Loucy (cell line): ENCODE results near the gene UBE2D1.

Experiments
- H2AFZ ChIP-seq: fragments of 200-600 bp; sonication (generic); 2 replicates; pipeline ENCODE4 v1.6.0; 2016; ENCODE audit warnings: antibody characterized with exemption, mild to moderate bottlenecking, low read length, moderate library complexity
- H3F3A ChIP-seq: fragments of 200-600 bp; 2 replicates; pipeline ENCODE4 v1.6.0; 2016; ENCODE audit warnings: antibody characterized with exemption, low read depth, mild to moderate bottlenecking
- H3K27me3 ChIP-seq: fragments of 200-600 bp; sonication (generic); 2 replicates; pipeline ENCODE4 v1.6.1; 2014; ENCODE audit warnings: low read length, mild to moderate bottlenecking; ENCODE audit not compliant: insufficient read depth, poor library complexity, severe bottlenecking
- H3K36me3 ChIP-seq: fragments of 200-600 bp; sonication (generic); 2 replicates; pipeline ENCODE4 v1.6.1; 2016; ENCODE audit warnings: low read length; ENCODE audit not compliant: insufficient read depth
- H3K4me1 ChIP-seq: fragments of 200-600 bp; sonication (generic); 2 replicates; pipeline ENCODE4 v1.5.1; 2014; ENCODE audit warnings: low read length, mild to moderate bottlenecking; ENCODE audit not compliant: insufficient read depth, poor library complexity, severe bottlenecking
- H3K4me2 ChIP-seq: fragments of 200-600 bp; sonication (generic); 2 replicates; pipeline ENCODE4 v1.6.0; 2014; ENCODE audit warnings: antibody characterized with exemption, low read length, low read depth, mild to moderate bottlenecking; ENCODE audit not compliant: poor library complexity, severe bottlenecking
- H3K4me3 ChIP-seq: fragments of 200-600 bp; sonication (generic); 2 replicates; pipeline ENCODE4 v1.5.1; 2014; ENCODE audit warnings: low read length, mild to moderate bottlenecking, mixed read lengths; ENCODE audit not compliant: poor library complexity, severe bottlenecking
- H3K79me2 ChIP-seq: fragments of 200-600 bp; sonication (generic); 2 replicates; pipeline ENCODE4 v1.6.1; 2014; ENCODE audit warnings: low read length; ENCODE audit not compliant: insufficient read depth
- H3K9ac ChIP-seq: fragments of 200-600 bp; sonication (generic); 2 replicates; pipeline ENCODE4 v1.6.0; 2014; ENCODE audit warnings: mild to moderate bottlenecking, low read depth, low read length, moderate library complexity; ENCODE audit not compliant: poor library complexity, severe bottlenecking
- H3K9me2 ChIP-seq: fragments of 200-600 bp; sonication (generic); replicated peaks from 2 replicates; pipeline ENCODE4 v1.6.1; 2016; ENCODE audit warnings: low read depth, low read length, mixed read lengths
- H3K9me3 ChIP-seq: fragments of 200-600 bp; sonication (generic); 2 replicates; pipeline ENCODE4 v1.6.1; 2014; ENCODE audit warnings: mild to moderate bottlenecking, antibody characterized with exemption, low read length, low read depth; ENCODE audit not compliant: insufficient read depth
- H4K20me1 ChIP-seq: fragments of 200-600 bp; sonication (generic); 2 replicates; pipeline ENCODE4 v1.6.0; 2014; ENCODE audit warnings: antibody characterized with exemption, low read length, mild to moderate bottlenecking; ENCODE audit not compliant: insufficient read depth, poor library complexity, severe bottlenecking
- CTCF ChIP-seq: fragments of 200-600 bp; sonication (generic); conservative IDR thresholded peaks from 2 replicates; pipeline ENCODE4 v1.5.1; 2014; ENCODE audit warnings: mild to moderate bottlenecking, antibody characterized with exemption, low read length
- EZH2phosphoT487 ChIP-seq: fragments of 200-600 bp; IDR thresholded peaks from 2 replicates; pipeline ENCODE4 v1.6.1; 2018; ENCODE audit warnings: antibody characterized with exemption, mild to moderate bottlenecking, moderate library complexity, borderline replicate concordance

Gene UBE2D1

GRCh38 chr10:58326967-58327381 lies 7.8 kb upstream of the UBE2D1 start:
- H3K4me1 ChIP-seq = peaks cover 4% of the 10 kb centered on the region
- no peak overlapping the region for H3K9ac ChIP-seq
- no peaks in the 10 kb centered on the region for H3K9me2 ChIP-seq
- H3F3A ChIP-seq = no peaks in the 10 kb centered on the region
- no peaks in the 10 kb centered on the region for H3K79me2 ChIP-seq
- TF ChIP-seq EZH2phosphoT487 (no peak), CTCF (no peak)
- no peaks in the 10 kb centered on the region for H3K27me3 ChIP-seq
- no peaks in the 10 kb centered on the region for H3K36me3 ChIP-seq
- H3K4me2 ChIP-seq = no peak overlapping the region
- H2AFZ ChIP-seq = no peak overlapping the region
- H3K4me3 ChIP-seq = no peak overlapping the region
- no peaks in the 10 kb centered on the region for H4K20me1 ChIP-seq
- no peaks in the 10 kb centered on the region for H3K9me3 ChIP-seq

DNA sequence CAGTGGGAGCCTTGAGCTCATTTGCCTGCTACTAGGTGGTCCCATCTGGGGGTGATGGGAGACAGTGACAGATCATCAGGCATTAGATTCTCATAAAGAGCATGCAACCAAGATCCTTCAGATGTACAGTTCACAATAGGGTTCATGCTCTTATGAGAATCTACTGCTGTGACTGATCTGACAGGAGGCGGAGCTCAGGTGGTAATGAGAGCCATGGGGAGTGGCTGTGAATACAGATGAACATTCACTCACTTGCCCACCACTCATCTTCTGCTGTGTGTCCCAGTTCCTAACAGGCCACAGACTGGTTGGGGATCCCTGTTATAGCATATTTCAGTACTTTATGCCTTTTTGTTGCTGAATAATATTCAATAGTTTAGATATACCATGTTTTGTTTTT lies 6.6 kb upstream of the UBE2D1 start:
- no peaks in the 10 kb centered on the region for H3K36me3 ChIP-seq
- no peaks in the 10 kb centered on the region for H3F3A ChIP-seq
- H4K20me1 ChIP-seq = no peaks in the 10 kb centered on the region
- H3K27me3 ChIP-seq = no peaks in the 10 kb centered on the region
- H2AFZ ChIP-seq = no peak overlapping the region
- no peaks in the 10 kb centered on the region for H3K9me2 ChIP-seq
- H3K79me2 ChIP-seq = no peaks in the 10 kb centered on the region
- no peaks in the 10 kb centered on the region for H3K9me3 ChIP-seq
- no peak overlapping the region for H3K9ac ChIP-seq
- no peak for TF ChIP-seq EZH2phosphoT487
- TF ChIP-seq CTCF = no peak
- H3K4me1 ChIP-seq = no peaks in the 10 kb centered on the region
- H3K4me3 ChIP-seq = no peak overlapping the region
- H3K4me2 ChIP-seq = no peak overlapping the region

DNA sequence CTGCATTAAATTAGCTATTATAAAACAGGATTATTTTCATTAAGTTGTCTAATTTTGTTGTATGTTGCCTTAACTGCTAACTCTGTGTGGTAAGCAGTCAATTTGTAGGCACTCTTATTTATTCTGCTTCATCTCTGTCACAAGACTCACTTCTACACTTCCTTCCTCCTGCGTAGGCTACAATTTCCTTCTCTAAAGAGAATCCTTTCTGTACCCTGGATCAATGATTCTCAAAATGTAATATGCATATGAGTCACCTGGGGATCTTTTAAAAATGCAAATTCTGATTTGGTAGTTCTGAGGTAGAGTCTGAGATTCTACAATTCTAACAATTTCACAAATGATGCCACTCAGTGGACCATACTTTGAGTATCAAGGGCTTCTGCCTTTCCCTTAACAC lies 4.4 kb upstream of the UBE2D1 start:
- Histone ChIP-seq H4K20me1 (peaks cover 2% of the 10 kb centered on the region), H3K36me3 (no peaks in the 10 kb centered on the region), H3F3A (no peaks in the 10 kb centered on the region), H3K4me2 (no peak overlapping the region), H3K9me2 (no peaks in the 10 kb centered on the region), H2AFZ (no peak overlapping the region), H3K27me3 (no peaks in the 10 kb centered on the region), H3K9ac (no peak overlapping the region), H3K9me3 (no peaks in the 10 kb centered on the region), H3K79me2 (peaks cover 6% of the 10 kb centered on the region; the same call in 1 of the 2 replicates), H3K4me3 (no peak overlapping the region), H3K4me1 (peaks cover 5% of the 10 kb centered on the region)
- TF ChIP-seq EZH2phosphoT487 (no peak), CTCF (no peak)
